Activated naive CD8-positive, alpha-beta T cell treated with anti-CD3 and anti-CD28 coated beads, Interleukin-2, amount 50 U/mL, for 24 hours (primary cell): ENCODE measurements around the gene HKDC1.
"Not testable (repeated sequence)": the region's sequence is repeated elsewhere in the genome, so short reads cannot be mapped to it uniquely, and the experiment has no call there.

Experiments used
- ATAC-seq: fragments of 150-1000 bp; cut with Tn5 transposase; one replicate; pipeline ENCODE4 v1.10.0; 2021
- DNase-seq: peaks from one replicate; pipeline ENCODE4 v3.0.0; 2021
- H3K27ac Mint-ChIP-seq: one replicate; pipeline ENCODE4 v1.8.0; 2021; ENCODE audit warnings: mild to moderate bottlenecking, mixed read lengths
- H3K27me3 Mint-ChIP-seq: one replicate; pipeline ENCODE4 v1.8.0; 2021; ENCODE audit warnings: mixed read lengths
- H3K36me3 Mint-ChIP-seq: one replicate; pipeline ENCODE4 v1.8.0; 2021; ENCODE audit warnings: low read depth, mixed read lengths
- H3K4me1 Mint-ChIP-seq: one replicate; pipeline ENCODE4 v1.8.0; 2021; ENCODE audit warnings: mixed read lengths
- H3K4me3 Mint-ChIP-seq: one replicate; pipeline ENCODE4 v1.8.0; 2021; ENCODE audit warnings: mild to moderate bottlenecking, moderate library complexity, mixed read lengths
- H3K9me3 Mint-ChIP-seq: one replicate; pipeline ENCODE4 v1.8.0; 2021; ENCODE audit warnings: mixed read lengths

The HKDC1 gene

GRCh38 chr10:69269761-69270160, 49.6 kb downstream of the HKDC1 start:
- no peaks in the 10 kb centered on the region for H3K4me1 Mint-ChIP-seq
- ATAC-seq (no peak), DNase-seq (no peak)
- H3K27me3 Mint-ChIP-seq = no peaks in the 10 kb centered on the region
- no peaks in the 10 kb centered on the region for H3K9me3 Mint-ChIP-seq
- H3K36me3 Mint-ChIP-seq = no peaks in the 10 kb centered on the region
- no peak overlapping the region for H3K4me3 Mint-ChIP-seq
- no peak overlapping the region for H3K27ac Mint-ChIP-seq

- no peaks in the 10 kb centered on the region for H3K27me3 Mint-ChIP-seq
- ATAC-seq = no peak
- H3K9me3 Mint-ChIP-seq = no peaks in the 10 kb centered on the region
- no peaks in the 10 kb centered on the region for H3K36me3 Mint-ChIP-seq
- H3K4me3 Mint-ChIP-seq = no peak overlapping the region
- no peak for DNase-seq
- no peaks in the 10 kb centered on the region for H3K4me1 Mint-ChIP-seq
- no peak overlapping the region for H3K27ac Mint-ChIP-seq
Measured at GRCh38 chr10:69270990-69271389, 50.9 kb downstream of the HKDC1 start.

GRCh38 chr10:69272624-69273023, 52.5 kb downstream of the HKDC1 start:
- H3K4me1 Mint-ChIP-seq = no peaks in the 10 kb centered on the region
- H3K9me3 Mint-ChIP-seq = no peaks in the 10 kb centered on the region
- H3K27me3 Mint-ChIP-seq = no peaks in the 10 kb centered on the region
- ATAC-seq = no peak
- no peak overlapping the region for H3K4me3 Mint-ChIP-seq
- no peak for DNase-seq
- H3K27ac Mint-ChIP-seq = no peak overlapping the region
- H3K36me3 Mint-ChIP-seq = no peaks in the 10 kb centered on the region

- Mint-ChIP-seq H3K4me1 (no peaks in the 10 kb centered on the region), H3K27ac (no peak overlapping the region), H3K27me3 (no peaks in the 10 kb centered on the region), H3K36me3 (no peaks in the 10 kb centered on the region), H3K4me3 (no peak overlapping the region), H3K9me3 (no peaks in the 10 kb centered on the region)
- ATAC-seq (no peak), DNase-seq (no peak)
Measured at GRCh38 chr10:69275444-69275843, 55.3 kb downstream of the HKDC1 start.

GRCh38 chr10:69276503-69276902, 56.4 kb downstream of the HKDC1 start:
- no peak overlapping the region for H3K27ac Mint-ChIP-seq
- DNase-seq (no peak), ATAC-seq (no peak)
- H3K27me3 Mint-ChIP-seq = no peaks in the 10 kb centered on the region
- no peaks in the 10 kb centered on the region for H3K36me3 Mint-ChIP-seq
- H3K9me3 Mint-ChIP-seq = no peaks in the 10 kb centered on the region
- no peaks in the 10 kb centered on the region for H3K4me1 Mint-ChIP-seq
- H3K4me3 Mint-ChIP-seq = no peak overlapping the region

GRCh38 chr10:69278446-69278963, 58.4 kb downstream of the HKDC1 start, which contains the start of gene HK1:
TSS of gene HK1 (plus strand) at chr10:69278496.
- H3K27me3 Mint-ChIP-seq = no peaks in the 10 kb centered on the region
- DNase-seq (no peak), ATAC-seq (no peak)
- H3K27ac Mint-ChIP-seq = no peak within 1 kb of the TSS
- no peak within 1 kb of the TSS for H3K4me3 Mint-ChIP-seq
- H3K4me1 Mint-ChIP-seq = no peaks in the 10 kb centered on the region
- no peaks in the 10 kb centered on the region for H3K9me3 Mint-ChIP-seq
- H3K36me3 Mint-ChIP-seq = no peaks in the 10 kb centered on the region

GRCh38 chr10:69279110-69279509, 59.0 kb downstream of the HKDC1 start:
- no peaks in the 10 kb centered on the region for H3K4me1 Mint-ChIP-seq
- H3K36me3 Mint-ChIP-seq = no peaks in the 10 kb centered on the region
- H3K27ac Mint-ChIP-seq = no peak overlapping the region
- DNase-seq (no peak), ATAC-seq (no peak)
- no peaks in the 10 kb centered on the region for H3K9me3 Mint-ChIP-seq
- H3K4me3 Mint-ChIP-seq = no peak overlapping the region
- H3K27me3 Mint-ChIP-seq = no peaks in the 10 kb centered on the region

GRCh38 chr10:69281507-69282413, 61.6 kb downstream of the HKDC1 start:
- no peaks in the 10 kb centered on the region for H3K4me1 Mint-ChIP-seq
- DNase-seq = no peak
- H3K27me3 Mint-ChIP-seq = peaks cover 2% of the 10 kb centered on the region
- no peak for ATAC-seq
- no peak overlapping the region for H3K4me3 Mint-ChIP-seq
- no peaks in the 10 kb centered on the region for H3K36me3 Mint-ChIP-seq
- H3K27ac Mint-ChIP-seq = no peak overlapping the region
- H3K9me3 Mint-ChIP-seq = no peaks in the 10 kb centered on the region

- H3K4me1 Mint-ChIP-seq, H3K27ac Mint-ChIP-seq, H3K4me3 Mint-ChIP-seq, ATAC-seq, H3K9me3 Mint-ChIP-seq, DNase-seq, H3K36me3 Mint-ChIP-seq, H3K27me3 Mint-ChIP-seq: not testable (repeated sequence)
Measured at GRCh38 chr10:69284402-69284801, 64.3 kb downstream of the HKDC1 start.

- no peak overlapping the region for H3K27ac Mint-ChIP-seq
- no peak overlapping the region for H3K4me3 Mint-ChIP-seq
- DNase-seq (no peak), ATAC-seq (peak; percentile 15)
- H3K36me3 Mint-ChIP-seq = no peaks in the 10 kb centered on the region
- no peaks in the 10 kb centered on the region for H3K9me3 Mint-ChIP-seq
- peaks cover 2% of the 10 kb centered on the region for H3K27me3 Mint-ChIP-seq
- H3K4me1 Mint-ChIP-seq = no peaks in the 10 kb centered on the region
Measured at GRCh38 chr10:69285699-69286098, 65.6 kb downstream of the HKDC1 start.

GRCh38 chr10:69287181-69287580, 67.0 kb downstream of the HKDC1 start:
- Mint-ChIP-seq H3K36me3 (no peaks in the 10 kb centered on the region), H3K27me3 (peaks cover 2% of the 10 kb centered on the region), H3K4me1 (no peaks in the 10 kb centered on the region), H3K27ac (no peak overlapping the region), H3K4me3 (no peak overlapping the region), H3K9me3 (no peaks in the 10 kb centered on the region)
- ATAC-seq = no peak
- DNase-seq = no peak

- Mint-ChIP-seq H3K27ac (no peak overlapping the region), H3K4me1 (no peaks in the 10 kb centered on the region), H3K36me3 (no peaks in the 10 kb centered on the region), H3K27me3 (no peaks in the 10 kb centered on the region), H3K9me3 (no peaks in the 10 kb centered on the region), H3K4me3 (no peak overlapping the region)
- ATAC-seq (no peak), DNase-seq (no peak)
Measured at GRCh38 chr10:69290993-69291392, 70.9 kb downstream of the HKDC1 start.

- ATAC-seq (no peak), DNase-seq (no peak)
- Mint-ChIP-seq H3K4me3 (no peak overlapping the region), H3K36me3 (no peaks in the 10 kb centered on the region), H3K9me3 (no peaks in the 10 kb centered on the region), H3K27me3 (peaks cover 2% of the 10 kb centered on the region), H3K27ac (no peak overlapping the region), H3K4me1 (no peaks in the 10 kb centered on the region)
Measured at GRCh38 chr10:69292459-69292858, 72.3 kb downstream of the HKDC1 start.

GRCh38 chr10:69295027-69295636, 75.0 kb downstream of the HKDC1 start:
- Mint-ChIP-seq H3K9me3 (no peaks in the 10 kb centered on the region), H3K4me3 (no peak overlapping the region), H3K4me1 (no peaks in the 10 kb centered on the region), H3K27ac (no peak overlapping the region), H3K36me3 (no peaks in the 10 kb centered on the region), H3K27me3 (peaks cover 3% of the 10 kb centered on the region)
- DNase-seq (no peak), ATAC-seq (no peak)

- peaks cover 3% of the 10 kb centered on the region for H3K4me1 Mint-ChIP-seq
- peaks cover 2% of the 10 kb centered on the region for H3K27me3 Mint-ChIP-seq
- no peak overlapping the region for H3K4me3 Mint-ChIP-seq
- no peaks in the 10 kb centered on the region for H3K36me3 Mint-ChIP-seq
- DNase-seq (no peak), ATAC-seq (no peak)
- H3K27ac Mint-ChIP-seq = no peak overlapping the region
- H3K9me3 Mint-ChIP-seq = no peaks in the 10 kb centered on the region
Measured at GRCh38 chr10:69303632-69304051, 83.5 kb downstream of the HKDC1 start.
